Activated naive CD4-positive, alpha-beta T cell treated with anti-CD3 and anti-CD28 coated beads, Interleukin-2, amount 50 U/mL, for 24 hours (primary cell): Measurements from ENCODE around the gene AUH.
A peak's percentile ranks its signal among the peaks of the same experiment; 100 is the strongest.

Source experiments
- H3K27ac Mint-ChIP-seq: one replicate; pipeline ENCODE4 v1.8.0; 2021; ENCODE audit warnings: mild to moderate bottlenecking, mixed read lengths
- H3K27me3 Mint-ChIP-seq: one replicate; pipeline ENCODE4 v1.8.0; 2021; ENCODE audit warnings: mixed read lengths
- H3K36me3 Mint-ChIP-seq: one replicate; pipeline ENCODE4 v1.8.0; 2021; ENCODE audit warnings: mixed read lengths
- H3K4me1 Mint-ChIP-seq: one replicate; pipeline ENCODE4 v1.8.0; 2021; ENCODE audit warnings: mixed read lengths
- H3K4me3 Mint-ChIP-seq: one replicate; pipeline ENCODE4 v1.8.0; 2021; ENCODE audit warnings: mild to moderate bottlenecking, mixed read lengths
- H3K9me3 Mint-ChIP-seq: one replicate; pipeline ENCODE4 v1.8.0; 2021; ENCODE audit warnings: mixed read lengths

Gene AUH

DNA sequence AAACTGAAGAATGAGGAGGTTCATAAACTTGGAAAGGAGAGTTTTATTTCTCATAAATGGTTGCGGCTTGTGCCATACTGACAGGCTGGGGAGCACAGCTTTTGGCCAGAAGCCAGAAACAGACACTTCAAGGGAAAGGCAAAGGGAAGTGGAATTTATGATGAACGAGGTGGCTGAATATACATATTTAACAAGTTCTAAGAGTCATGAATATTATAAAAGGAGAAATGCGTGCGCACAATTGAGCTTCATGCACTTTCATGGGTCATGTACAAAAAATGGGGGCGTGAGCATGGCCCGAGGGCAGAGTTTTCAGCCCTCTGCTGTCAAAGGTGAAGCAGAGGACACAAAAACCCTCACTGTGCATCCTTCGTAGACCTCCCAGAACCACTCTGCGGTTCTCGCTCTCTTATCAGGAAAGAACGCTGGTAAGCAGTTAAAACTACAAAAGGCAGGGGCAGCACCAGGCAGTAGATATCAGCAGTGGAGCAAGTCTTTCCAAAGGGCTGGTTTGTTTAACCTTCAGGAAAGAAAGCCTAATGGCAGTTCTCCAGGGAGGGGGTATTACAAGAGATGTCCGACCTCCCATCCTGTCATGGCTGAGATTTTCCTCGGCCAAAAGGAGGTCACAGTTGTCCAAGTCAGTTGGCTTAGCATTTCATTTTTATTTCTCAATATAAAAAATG, 29.0 kb downstream of the AUH start:
- H3K4me3 Mint-ChIP-seq, result no peak overlapping the region
- peaks cover 19% of the 10 kb centered on the region for H3K36me3 Mint-ChIP-seq

DNA sequence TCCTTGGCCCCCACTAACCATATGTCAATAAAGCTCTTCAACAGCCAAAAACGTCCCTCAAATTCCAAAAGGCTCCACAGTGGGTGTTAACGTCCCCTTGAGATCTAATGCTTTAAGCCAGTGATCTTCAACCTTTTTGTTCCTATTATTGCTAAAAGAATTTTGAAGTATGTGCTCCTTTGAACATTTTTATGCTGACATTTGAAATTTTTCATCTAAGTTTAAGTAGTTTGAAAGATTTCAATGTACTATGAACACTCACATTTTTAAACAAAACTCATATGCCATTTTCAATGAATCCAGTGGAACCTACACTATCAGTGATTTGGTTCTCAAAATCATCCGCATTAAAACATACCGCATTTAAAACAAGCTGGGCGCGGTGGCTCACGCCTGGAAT, 29.9 kb downstream of the AUH start:
- Mint-ChIP-seq H3K27me3 (no peaks in the 10 kb centered on the region), H3K36me3 (peaks cover 23% of the 10 kb centered on the region), H3K9me3 (no peaks in the 10 kb centered on the region), H3K4me1 (peaks cover 4% of the 10 kb centered on the region), H3K4me3 (no peak overlapping the region), H3K27ac (no peak overlapping the region)

More for the DNA sequence above, 29.0 kb downstream of the AUH start:
- H3K27ac Mint-ChIP-seq, result no peak overlapping the region
- no peaks in the 10 kb centered on the region for H3K9me3 Mint-ChIP-seq
- H3K4me1 Mint-ChIP-seq, result peaks cover 4% of the 10 kb centered on the region
- no peaks in the 10 kb centered on the region for H3K27me3 Mint-ChIP-seq

GRCh38 chr9:91328186-91328585, 33.5 kb downstream of the AUH start:
- Mint-ChIP-seq H3K4me1 (peaks cover 4% of the 10 kb centered on the region), H3K36me3 (peaks cover 31% of the 10 kb centered on the region), H3K27ac (no peak overlapping the region), H3K27me3 (no peaks in the 10 kb centered on the region), H3K4me3 (no peak overlapping the region), H3K9me3 (no peaks in the 10 kb centered on the region)

- no peaks in the 10 kb centered on the region for H3K9me3 Mint-ChIP-seq
- no peak overlapping the region for H3K27ac Mint-ChIP-seq
- H3K27me3 Mint-ChIP-seq, result no peaks in the 10 kb centered on the region
- H3K36me3 Mint-ChIP-seq, result peaks cover 31% of the 10 kb centered on the region
- H3K4me3 Mint-ChIP-seq, result no peak overlapping the region
- H3K4me1 Mint-ChIP-seq, result no peaks in the 10 kb centered on the region
These were observed 40.0 kb downstream of the AUH start for GRCh38 chr9:91321691-91322090.

DNA sequence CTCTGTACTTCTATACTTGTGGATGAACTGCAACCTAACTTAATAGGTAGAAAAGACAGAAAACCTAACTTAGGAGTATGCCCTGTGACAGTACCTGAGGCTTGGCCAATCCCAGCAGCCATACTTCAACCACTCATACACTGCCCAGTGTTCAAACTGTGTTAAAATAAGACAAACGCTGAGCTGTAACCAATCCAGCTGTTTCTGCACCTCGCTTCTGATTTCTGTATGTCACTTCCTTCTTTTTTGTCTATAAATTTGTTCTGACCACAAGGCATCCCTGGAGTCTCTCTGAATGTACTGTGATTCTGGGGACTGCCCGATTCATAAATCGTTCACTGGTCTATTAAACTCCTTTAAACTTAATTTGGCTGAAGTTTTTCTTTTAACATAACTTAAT, 41.4 kb downstream of the AUH start:
- Mint-ChIP-seq H3K36me3 (peaks cover 34% of the 10 kb centered on the region), H3K4me3 (no peak overlapping the region), H3K9me3 (no peaks in the 10 kb centered on the region), H3K27ac (no peak overlapping the region), H3K4me1 (no peaks in the 10 kb centered on the region), H3K27me3 (no peaks in the 10 kb centered on the region)

DNA sequence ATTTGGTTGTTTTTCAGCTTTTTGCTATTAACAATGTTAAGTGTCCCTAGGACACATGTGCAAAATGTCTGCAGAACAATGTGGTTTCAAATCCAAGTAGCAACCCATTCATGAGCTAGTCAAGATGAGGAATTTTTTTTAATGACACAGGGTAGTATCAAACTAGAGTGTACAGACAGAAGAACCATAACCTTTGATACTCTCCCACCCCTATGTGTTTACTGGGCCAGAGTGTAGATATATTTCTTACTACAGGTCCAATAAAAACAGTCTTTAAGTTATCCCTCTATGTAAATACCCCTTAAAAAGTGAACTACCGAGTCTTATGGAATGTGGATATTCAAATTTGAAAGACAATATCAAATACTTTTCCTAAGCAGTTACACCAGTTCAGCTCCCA, 45.6 kb downstream of the AUH start:
- H3K9me3 Mint-ChIP-seq, result no peaks in the 10 kb centered on the region
- no peak overlapping the region for H3K27ac Mint-ChIP-seq
- no peaks in the 10 kb centered on the region for H3K27me3 Mint-ChIP-seq
- H3K4me3 Mint-ChIP-seq, result no peak overlapping the region
- peaks cover 4% of the 10 kb centered on the region for H3K4me1 Mint-ChIP-seq
- peaks cover 28% of the 10 kb centered on the region for H3K36me3 Mint-ChIP-seq

GRCh38 chr9:91315191-91315590, 46.5 kb downstream of the AUH start:
- Mint-ChIP-seq H3K4me3 (no peak overlapping the region), H3K9me3 (no peaks in the 10 kb centered on the region), H3K27ac (no peak overlapping the region), H3K27me3 (no peaks in the 10 kb centered on the region), H3K36me3 (peaks cover 31% of the 10 kb centered on the region), H3K4me1 (peaks cover 4% of the 10 kb centered on the region)

GRCh38 chr9:91312717-91313325, 48.9 kb downstream of the AUH start:
- H3K27me3 Mint-ChIP-seq, result no peaks in the 10 kb centered on the region
- peak overlapping the region; percentile 42 for H3K27ac Mint-ChIP-seq
- peaks cover 4% of the 10 kb centered on the region for H3K4me1 Mint-ChIP-seq
- peaks cover 25% of the 10 kb centered on the region for H3K36me3 Mint-ChIP-seq
- no peaks in the 10 kb centered on the region for H3K9me3 Mint-ChIP-seq
- H3K4me3 Mint-ChIP-seq, result no peak overlapping the region

DNA sequence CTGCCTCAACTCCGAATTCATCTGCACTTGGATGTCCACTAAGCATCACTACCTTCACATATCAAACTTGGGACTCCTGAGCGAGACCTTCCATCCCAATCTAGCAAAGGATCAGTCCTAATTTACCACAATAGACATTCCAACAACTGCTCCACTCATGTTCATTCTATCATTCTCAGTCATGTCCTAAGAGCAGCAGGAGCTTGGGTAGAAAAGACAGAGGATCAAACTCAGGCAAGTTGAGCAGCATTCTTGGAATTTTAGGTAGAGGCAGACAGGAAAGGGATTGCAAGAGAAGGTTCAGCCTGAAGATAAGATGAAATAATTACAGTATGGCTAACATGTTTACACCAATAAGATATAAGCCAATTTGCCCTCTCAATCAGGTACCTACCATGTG, 51.7 kb downstream of the AUH start:
- peaks cover 21% of the 10 kb centered on the region for H3K36me3 Mint-ChIP-seq
- H3K4me1 Mint-ChIP-seq, result peaks cover 4% of the 10 kb centered on the region
- H3K27me3 Mint-ChIP-seq, result no peaks in the 10 kb centered on the region
- no peaks in the 10 kb centered on the region for H3K9me3 Mint-ChIP-seq
- no peak overlapping the region for H3K27ac Mint-ChIP-seq
- H3K4me3 Mint-ChIP-seq, result no peak overlapping the region

DNA sequence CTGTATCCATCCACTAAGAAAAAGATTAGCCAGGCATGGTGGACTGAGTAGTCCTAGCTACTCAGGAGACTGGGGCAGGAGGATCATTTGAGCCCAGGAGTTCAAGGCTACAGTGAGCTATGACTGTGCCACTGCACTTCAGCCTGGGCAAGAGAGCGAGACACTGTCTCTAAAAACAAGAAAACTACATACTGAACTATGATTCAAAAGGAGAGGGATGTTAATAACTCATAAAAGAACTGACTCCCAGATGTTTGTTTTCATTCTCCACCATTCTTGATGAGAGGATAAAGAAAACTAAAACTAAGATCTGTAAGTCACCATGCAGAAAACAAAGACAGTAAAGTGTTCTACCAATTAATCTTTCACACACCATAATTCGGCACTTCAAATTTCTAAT, 53.5 kb downstream of the AUH start:
- H3K4me3 Mint-ChIP-seq, result no peak overlapping the region
- no peak overlapping the region for H3K27ac Mint-ChIP-seq

DNA sequence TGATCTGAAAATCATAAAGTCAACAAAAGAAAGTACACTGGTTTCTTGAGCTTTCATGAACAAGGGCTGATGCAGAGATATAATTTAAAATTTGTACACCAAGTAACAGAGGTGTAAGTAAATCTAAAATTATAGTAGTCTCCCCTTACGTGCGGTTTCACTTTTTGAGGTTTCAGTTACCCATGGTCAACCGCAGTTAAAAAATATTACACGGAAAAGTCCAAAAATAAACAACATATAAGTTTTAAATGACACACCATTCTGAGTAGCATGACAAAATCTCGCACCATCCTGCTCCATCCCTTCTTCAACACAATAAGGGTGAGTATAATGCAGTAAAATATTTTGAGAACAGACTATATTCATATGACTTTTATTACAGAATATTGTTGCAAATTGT, 54.4 kb downstream of the AUH start:
- no peaks in the 10 kb centered on the region for H3K9me3 Mint-ChIP-seq
- no peak overlapping the region for H3K27ac Mint-ChIP-seq
- no peaks in the 10 kb centered on the region for H3K27me3 Mint-ChIP-seq
- no peaks in the 10 kb centered on the region for H3K4me1 Mint-ChIP-seq
- H3K4me3 Mint-ChIP-seq, result no peak overlapping the region
- peaks cover 20% of the 10 kb centered on the region for H3K36me3 Mint-ChIP-seq

More for the DNA sequence above, 53.5 kb downstream of the AUH start:
- no peaks in the 10 kb centered on the region for H3K27me3 Mint-ChIP-seq
- peaks cover 20% of the 10 kb centered on the region for H3K36me3 Mint-ChIP-seq
- peaks cover 4% of the 10 kb centered on the region for H3K4me1 Mint-ChIP-seq
- no peaks in the 10 kb centered on the region for H3K9me3 Mint-ChIP-seq

GRCh38 chr9:91306296-91306630, 55.5 kb downstream of the AUH start:
- no peak overlapping the region for H3K4me3 Mint-ChIP-seq
- H3K27ac Mint-ChIP-seq, result no peak overlapping the region
- no peaks in the 10 kb centered on the region for H3K9me3 Mint-ChIP-seq
- no peaks in the 10 kb centered on the region for H3K27me3 Mint-ChIP-seq
- no peaks in the 10 kb centered on the region for H3K4me1 Mint-ChIP-seq
- peaks cover 20% of the 10 kb centered on the region for H3K36me3 Mint-ChIP-seq

DNA sequence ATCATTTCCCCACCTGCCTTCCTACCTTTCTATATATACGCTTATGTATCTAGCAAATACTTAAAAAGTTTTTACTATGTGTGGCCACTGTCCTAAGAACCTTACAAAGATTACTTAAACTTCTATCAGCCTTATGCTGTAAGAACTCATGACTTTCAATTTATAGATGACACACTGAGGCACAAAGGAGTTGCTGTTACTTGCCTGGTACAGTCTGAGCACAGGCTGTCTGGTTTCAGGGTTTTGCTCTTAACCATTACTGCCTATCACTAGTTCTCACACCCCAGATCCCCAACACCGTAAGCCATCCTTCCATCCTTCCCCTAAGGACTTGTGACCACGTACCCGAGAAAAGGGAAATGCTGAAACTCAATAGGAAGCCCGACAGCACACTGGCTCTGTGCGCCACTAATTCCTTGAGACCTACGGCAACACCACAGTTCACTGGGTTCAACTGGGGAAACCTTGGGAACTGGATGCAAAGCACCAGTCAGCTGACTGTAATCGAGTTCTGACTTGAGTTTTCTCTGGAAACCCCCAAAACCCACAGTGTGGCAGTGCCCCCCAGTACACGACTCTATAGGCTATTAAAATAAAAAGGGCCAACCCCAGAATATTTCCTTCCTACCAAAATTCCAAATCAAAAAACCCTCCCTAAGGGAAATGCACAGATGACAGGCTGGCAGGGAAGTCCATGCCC, 56.0 kb downstream of the AUH start:
- no peaks in the 10 kb centered on the region for H3K4me1 Mint-ChIP-seq
- no peak overlapping the region for H3K4me3 Mint-ChIP-seq
- no peaks in the 10 kb centered on the region for H3K9me3 Mint-ChIP-seq
- H3K27me3 Mint-ChIP-seq, result no peaks in the 10 kb centered on the region
- H3K36me3 Mint-ChIP-seq, result peaks cover 20% of the 10 kb centered on the region
- no peak overlapping the region for H3K27ac Mint-ChIP-seq

DNA sequence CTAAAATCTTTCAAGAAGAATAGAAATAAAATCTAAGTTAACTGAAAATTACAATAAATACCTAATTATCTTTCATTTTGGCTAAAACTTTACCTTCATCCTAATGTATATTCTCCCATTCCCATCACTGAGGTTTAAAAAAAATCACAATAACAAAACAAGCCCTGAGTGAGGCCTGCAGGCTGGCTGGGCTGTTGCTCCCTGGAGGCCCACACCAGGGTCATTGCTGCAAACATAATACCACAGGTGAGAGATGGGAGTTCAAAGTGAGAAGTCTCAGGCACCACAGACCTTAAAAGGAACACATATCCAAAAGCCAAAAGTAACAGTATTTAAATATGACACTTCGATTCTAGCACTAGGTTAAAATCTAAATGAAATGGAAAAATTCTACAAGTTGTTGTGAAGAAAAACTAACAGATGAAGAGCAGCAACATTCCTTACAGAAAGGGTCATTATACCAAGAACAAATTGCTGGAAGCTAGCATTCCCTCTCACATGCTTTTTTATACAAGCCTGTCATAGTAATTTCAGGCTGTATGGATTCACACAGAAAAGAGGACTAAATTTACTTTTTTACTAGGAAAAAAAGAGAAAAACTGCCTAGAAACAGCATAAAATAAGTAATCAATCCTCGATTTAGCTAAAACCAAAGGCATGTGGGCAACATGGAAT, 57.8 kb downstream of the AUH start:
- Mint-ChIP-seq H3K4me3 (no peak overlapping the region), H3K36me3 (peaks cover 12% of the 10 kb centered on the region), H3K4me1 (no peaks in the 10 kb centered on the region), H3K27ac (no peak overlapping the region), H3K27me3 (no peaks in the 10 kb centered on the region), H3K9me3 (no peaks in the 10 kb centered on the region)

- Mint-ChIP-seq H3K9me3 (no peaks in the 10 kb centered on the region), H3K4me1 (no peaks in the 10 kb centered on the region), H3K27me3 (no peaks in the 10 kb centered on the region), H3K27ac (no peak overlapping the region), H3K36me3 (peaks cover 12% of the 10 kb centered on the region), H3K4me3 (no peak overlapping the region)
These were observed 58.9 kb downstream of the AUH start for GRCh38 chr9:91302831-91303230.

DNA sequence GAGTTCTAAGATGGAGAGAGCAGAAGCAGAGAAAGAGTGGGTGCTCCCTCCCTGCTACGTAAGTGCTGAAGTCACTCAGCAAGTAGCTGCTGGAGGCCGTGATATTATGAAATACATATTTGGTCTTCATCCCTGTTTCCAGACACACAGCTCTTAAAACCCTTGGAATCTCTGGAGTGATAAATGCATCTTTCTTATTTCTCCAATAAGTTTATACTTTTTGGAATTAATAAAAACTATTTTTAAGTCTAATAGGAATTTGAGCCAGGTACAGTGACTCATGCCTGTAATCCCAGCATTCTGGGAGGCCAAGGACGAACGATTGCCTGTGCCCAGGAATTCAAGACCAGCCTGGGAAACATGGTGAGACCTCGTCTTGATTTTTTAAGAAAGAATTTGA, 60.6 kb downstream of the AUH start:
- H3K4me1 Mint-ChIP-seq, result no peaks in the 10 kb centered on the region
- no peaks in the 10 kb centered on the region for H3K27me3 Mint-ChIP-seq
- no peak overlapping the region for H3K27ac Mint-ChIP-seq
- no peaks in the 10 kb centered on the region for H3K9me3 Mint-ChIP-seq
- H3K36me3 Mint-ChIP-seq, result peaks cover 8% of the 10 kb centered on the region
- H3K4me3 Mint-ChIP-seq, result no peak overlapping the region
